Stimulated activated CD8-positive, alpha-beta memory T cell treated with anti-CD3 and anti-CD28 coated beads, Interleukin-7, amount 100 ng/mL, for 24 hours (primary cell): ENCODE data around the gene GSPT1.
"Not testable (repeated sequence)": the region's sequence is repeated elsewhere in the genome, so short reads cannot be mapped to it uniquely, and the experiment has no call there.

Source experiments
- DNase-seq: peaks from one replicate; pipeline ENCODE4 v3.0.0-alpha.2; 2020; ENCODE audit warnings: low read depth

Gene GSPT1

DNA sequence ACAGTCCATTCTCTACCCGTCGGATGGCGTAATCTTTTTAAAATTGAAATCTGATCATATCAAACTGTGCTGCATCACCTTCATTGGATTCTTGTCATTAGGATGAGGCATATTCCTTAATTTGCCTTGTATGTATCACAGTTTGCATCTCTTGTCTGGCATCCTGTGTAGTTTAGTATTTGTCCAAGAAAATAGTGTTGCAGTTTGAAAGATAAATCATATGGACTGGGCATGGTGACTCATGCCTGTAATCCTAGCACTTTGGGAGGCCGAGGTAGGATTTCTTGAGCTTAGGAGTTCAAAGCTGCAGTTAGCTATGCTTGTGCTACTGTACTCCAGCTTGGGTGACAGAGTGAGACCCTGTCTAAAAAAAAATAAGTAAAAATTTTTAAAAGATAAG lies 58.6 kb downstream of the GSPT1 start:
- no peak for DNase-seq

DNA sequence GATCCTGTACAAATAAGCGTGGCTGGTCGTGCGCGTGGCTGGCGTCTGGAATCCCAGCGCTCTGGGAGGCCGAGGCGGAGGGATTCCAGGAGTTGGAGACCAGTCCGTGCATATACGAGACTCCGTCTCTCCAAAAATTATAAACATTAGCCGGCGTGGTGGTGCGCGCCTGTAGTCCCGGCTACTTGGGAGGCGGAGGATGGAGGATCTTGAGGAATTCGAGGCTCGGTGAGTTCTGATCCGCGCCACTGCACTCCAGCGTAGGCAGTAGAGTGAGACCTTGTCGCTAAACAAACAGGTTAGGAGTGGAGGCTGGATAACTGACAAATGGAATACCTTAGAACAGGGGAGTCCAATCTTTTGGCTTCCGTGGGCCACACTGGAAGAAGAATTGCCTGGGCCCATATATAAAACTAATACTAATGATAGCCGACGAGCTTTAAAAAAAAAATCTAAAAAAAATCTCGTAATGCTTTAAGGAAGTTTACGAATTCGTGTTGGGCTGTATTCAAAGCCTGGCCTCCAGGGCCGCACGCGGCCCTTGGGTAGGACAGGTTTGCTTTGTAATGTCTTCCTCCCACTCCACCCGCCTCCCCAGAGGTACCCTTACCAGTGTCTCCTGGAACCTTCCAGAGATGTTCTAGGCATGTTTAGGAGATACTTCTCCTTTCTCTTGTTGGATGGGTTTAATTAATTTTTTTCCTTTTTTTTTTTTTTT lies 63.5 kb downstream of the GSPT1 start:
- DNase-seq: no peak

DNA sequence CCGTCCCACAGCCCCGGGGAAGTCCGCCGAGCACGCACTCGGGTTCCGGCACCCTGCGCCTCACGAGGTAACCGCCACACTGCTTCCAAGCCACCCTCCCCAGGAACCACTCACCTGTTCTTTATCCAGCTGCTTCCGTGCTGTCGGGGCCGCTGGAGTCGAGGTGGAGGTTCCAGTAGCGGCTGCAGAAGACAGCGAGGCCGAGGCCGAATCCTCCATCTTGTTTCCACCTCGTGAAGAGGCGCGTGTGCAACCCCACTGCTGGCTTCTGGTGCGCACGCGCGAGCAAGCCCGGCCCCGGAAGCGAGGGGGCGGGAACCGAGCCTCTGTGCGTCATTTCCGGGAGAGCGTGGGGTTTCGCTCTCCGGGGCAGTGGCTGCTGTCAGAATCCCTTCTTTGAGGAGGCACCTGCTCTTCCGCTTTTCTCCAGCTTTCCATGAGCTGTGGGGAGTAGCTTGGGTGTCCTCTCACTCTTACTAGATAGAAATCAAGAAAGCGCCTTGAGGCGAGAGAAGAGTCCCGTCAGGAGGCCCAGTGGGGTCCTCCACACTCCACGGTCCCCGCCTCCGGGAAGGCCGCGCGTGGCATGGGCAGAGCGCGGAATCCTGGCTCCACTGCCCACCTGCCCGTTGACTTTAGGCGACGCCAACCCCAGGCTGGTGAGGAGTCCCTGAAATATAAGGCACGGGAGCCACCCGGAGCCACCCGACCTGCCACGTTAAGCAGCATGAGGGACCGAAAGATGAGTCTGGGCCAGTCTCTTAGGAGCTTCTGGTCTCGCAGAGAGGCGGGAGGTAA lies 64.3 kb downstream of the GSPT1 start, which contains the start of gene RSL1D1:
TSS of gene RSL1D1 (minus strand) at position 249 of the 798 bp plus-strand sequence. CDS start at position 219, 30 bp downstream.
- peak; percentile 81 for DNase-seq

GRCh38 chr16:11848842-11849241 lies 66.9 kb downstream of the GSPT1 start:
- DNase-seq: no peak

- DNase-seq: no peak
Observed at GRCh38 chr16:11844499-11844898, 71.3 kb downstream of the GSPT1 start.

GRCh38 chr16:11843861-11844260 lies 71.9 kb downstream of the GSPT1 start:
- DNase-seq: no peak

GRCh38 chr16:11843206-11843605 lies 72.5 kb downstream of the GSPT1 start:
- DNase-seq: no peak

GRCh38 chr16:11841026-11841425 lies 74.7 kb downstream of the GSPT1 start:
- DNase-seq: no peak

GRCh38 chr16:11836650-11837244 lies 79.0 kb downstream of the GSPT1 start:
- DNase-seq: no peak

DNA sequence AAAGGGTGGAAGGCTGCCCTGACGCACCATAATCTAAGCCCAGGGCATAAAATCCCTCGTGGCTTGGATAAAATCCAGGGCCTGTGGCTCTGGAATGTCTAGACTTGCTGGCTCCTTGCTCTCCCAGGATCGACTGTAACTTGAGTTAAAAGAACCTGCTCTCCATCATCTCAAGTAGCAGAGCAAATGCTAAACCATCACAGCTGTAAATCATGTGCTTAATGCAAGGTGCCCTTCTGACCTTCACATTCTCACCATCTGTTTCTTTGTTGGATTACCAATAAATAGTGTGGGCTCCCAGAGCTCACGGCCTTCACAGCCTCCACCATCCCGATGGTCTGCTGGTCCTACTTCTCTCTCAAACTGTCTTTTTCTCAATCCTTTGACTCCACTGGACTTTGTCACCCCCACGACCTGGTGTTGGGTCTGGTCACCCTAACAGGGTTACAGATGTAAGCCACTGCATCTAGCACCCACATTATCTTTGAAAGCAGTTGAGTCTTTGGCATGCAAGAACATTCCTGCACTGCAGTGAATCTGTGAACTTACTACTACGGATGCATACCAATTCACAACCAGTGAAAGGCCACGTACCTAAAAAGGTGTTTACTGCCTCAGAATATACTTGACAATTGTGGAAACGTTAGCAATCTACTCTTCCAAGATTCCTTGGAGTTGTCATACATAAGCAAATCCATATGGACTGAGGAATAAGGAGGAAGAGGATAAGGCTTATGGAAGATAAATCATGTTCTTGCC lies 79.7 kb downstream of the GSPT1 start:
- no peak for DNase-seq

DNA sequence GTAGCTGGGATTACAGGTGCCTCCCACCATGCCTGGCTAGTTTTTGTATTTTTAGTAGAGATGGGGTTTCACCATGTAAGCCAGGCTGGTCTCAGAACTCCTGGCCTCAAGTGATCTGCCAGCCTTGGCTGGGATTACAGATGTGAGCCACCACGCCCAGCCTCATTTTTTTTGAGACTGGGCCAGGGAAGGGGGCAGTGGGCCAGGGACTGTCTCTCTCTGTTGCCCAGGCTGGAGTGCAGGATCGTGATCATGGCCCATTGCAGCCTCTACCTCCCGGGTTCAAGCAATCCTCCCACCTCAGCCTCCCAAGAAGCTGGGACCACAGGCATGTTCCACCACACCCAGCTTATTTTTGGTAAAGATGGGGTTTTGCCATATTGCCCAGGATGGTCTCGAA lies 80.4 kb downstream of the GSPT1 start:
- DNase-seq: no peak

GRCh38 chr16:11833951-11834695 lies 81.6 kb downstream of the GSPT1 start:
- no peak for DNase-seq

GRCh38 chr16:11828696-11829095 lies 87.1 kb downstream of the GSPT1 start:
- no peak for DNase-seq

DNA sequence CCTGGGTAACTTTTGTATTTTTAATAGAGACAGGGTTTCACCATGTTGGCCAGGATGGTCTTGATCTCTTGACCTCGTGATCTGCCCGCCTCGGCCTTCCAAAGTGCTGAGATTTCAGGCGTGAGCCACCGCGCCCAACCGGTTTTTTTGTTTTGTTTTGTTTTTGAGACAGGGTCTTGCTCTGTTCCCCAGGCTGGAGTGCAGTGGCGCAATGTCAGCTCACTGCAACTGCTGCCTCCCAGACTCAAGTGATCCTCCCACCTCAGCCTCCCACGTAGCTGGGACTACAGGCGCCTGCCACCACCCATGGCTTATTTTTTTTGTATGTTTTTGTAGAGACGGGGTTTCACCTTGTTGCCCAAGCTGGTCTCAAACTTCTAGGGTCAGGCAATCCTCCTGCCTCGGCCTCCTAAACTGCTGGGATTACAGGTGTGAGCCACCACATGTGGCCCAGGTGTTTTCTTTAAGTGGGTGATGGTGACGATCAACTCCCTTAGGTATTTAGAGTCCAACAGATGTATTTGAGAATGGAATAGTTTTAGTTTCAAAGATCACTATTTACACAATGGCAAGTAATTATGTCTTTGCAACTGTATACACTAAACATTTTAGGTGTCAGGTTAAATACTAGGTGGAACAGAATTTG lies 90.1 kb downstream of the GSPT1 start:
- DNase-seq: not testable (repeated sequence)

GRCh38 chr16:11824362-11824761 lies 91.4 kb downstream of the GSPT1 start:
- DNase-seq: no peak

GRCh38 chr16:11823645-11824044 lies 92.1 kb downstream of the GSPT1 start:
- DNase-seq: not testable (repeated sequence)

- no peak for DNase-seq
Observed at GRCh38 chr16:11819798-11820197, 96.0 kb downstream of the GSPT1 start.

DNA sequence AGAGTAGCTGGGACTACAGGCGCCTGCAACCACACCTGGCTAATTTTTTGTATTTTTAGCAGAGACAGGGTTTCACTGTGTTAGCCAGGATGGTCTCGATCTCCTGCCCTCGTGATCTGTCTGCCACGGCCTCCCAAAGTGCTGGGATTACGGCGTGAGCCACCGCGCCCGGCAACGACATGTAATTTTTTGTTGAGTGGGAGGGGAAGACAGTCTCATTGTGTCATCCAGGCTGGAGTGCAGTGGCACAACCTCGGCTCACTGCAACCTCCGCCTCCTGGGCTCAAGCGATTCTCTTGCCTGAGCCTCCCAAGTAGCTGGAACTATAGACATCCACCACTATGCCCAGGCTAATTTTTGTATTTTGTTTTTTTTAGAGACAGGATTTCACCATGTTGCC lies 96.8 kb downstream of the GSPT1 start:
- not testable (repeated sequence) for DNase-seq
